ENCODE measurements around the gene MYL12A.

DNA sequence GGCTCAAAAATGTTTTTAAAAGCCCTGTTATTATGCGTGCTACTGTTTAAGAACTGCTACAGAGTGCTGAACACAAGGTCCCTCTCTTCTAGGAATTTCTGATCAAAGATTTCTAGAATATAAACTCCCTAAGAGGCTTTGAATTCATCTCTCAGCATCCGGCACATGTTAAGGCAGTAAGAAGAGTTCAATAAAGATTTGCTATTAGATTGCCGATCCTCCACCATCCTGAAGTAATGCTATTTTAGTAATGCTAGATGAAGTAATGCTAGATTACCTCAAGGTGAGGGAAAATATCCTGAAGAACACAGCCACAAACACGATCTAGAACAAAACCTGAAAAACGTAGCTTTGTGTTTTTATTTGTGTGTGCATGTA lies 13.4 kb downstream of the MYL12A start:
- TF ChIP-seq, protein P1, sequence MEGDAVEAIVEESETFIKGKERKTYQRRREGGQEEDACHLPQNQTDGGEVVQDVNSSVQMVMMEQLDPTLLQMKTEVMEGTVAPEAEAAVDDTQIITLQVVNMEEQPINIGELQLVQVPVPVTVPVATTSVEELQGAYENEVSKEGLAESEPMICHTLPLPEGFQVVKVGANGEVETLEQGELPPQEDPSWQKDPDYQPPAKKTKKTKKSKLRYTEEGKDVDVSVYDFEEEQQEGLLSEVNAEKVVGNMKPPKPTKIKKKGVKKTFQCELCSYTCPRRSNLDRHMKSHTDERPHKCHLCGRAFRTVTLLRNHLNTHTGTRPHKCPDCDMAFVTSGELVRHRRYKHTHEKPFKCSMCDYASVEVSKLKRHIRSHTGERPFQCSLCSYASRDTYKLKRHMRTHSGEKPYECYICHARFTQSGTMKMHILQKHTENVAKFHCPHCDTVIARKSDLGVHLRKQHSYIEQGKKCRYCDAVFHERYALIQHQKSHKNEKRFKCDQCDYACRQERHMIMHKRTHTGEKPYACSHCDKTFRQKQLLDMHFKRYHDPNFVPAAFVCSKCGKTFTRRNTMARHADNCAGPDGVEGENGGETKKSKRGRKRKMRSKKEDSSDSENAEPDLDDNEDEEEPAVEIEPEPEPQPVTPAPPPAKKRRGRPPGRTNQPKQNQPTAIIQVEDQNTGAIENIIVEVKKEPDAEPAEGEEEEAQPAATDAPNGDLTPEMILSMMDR (conservative IDR thresholded peaks at IDR 0.05; ENCODE audit: low read depth in 2 of 2) = no peak
- TF ChIP-seq POLR2AphosphoS5 (IDR thresholded peaks at IDR 0.05; ENCODE audit: low read depth) (no peak), JUNB (IDR thresholded peaks at IDR 0.05; ENCODE audit: unreplicated experiment) (no peak), EZH2 (IDR thresholded peaks at IDR 0.05; ENCODE audit: low read depth, unreplicated experiment) (no peak), CREB1 (CRISPR knock-in tag; IDR thresholded peaks at IDR 0.05; ENCODE audit: low read depth) (no peak)
- TF ChIP-seq, protein P2, sequence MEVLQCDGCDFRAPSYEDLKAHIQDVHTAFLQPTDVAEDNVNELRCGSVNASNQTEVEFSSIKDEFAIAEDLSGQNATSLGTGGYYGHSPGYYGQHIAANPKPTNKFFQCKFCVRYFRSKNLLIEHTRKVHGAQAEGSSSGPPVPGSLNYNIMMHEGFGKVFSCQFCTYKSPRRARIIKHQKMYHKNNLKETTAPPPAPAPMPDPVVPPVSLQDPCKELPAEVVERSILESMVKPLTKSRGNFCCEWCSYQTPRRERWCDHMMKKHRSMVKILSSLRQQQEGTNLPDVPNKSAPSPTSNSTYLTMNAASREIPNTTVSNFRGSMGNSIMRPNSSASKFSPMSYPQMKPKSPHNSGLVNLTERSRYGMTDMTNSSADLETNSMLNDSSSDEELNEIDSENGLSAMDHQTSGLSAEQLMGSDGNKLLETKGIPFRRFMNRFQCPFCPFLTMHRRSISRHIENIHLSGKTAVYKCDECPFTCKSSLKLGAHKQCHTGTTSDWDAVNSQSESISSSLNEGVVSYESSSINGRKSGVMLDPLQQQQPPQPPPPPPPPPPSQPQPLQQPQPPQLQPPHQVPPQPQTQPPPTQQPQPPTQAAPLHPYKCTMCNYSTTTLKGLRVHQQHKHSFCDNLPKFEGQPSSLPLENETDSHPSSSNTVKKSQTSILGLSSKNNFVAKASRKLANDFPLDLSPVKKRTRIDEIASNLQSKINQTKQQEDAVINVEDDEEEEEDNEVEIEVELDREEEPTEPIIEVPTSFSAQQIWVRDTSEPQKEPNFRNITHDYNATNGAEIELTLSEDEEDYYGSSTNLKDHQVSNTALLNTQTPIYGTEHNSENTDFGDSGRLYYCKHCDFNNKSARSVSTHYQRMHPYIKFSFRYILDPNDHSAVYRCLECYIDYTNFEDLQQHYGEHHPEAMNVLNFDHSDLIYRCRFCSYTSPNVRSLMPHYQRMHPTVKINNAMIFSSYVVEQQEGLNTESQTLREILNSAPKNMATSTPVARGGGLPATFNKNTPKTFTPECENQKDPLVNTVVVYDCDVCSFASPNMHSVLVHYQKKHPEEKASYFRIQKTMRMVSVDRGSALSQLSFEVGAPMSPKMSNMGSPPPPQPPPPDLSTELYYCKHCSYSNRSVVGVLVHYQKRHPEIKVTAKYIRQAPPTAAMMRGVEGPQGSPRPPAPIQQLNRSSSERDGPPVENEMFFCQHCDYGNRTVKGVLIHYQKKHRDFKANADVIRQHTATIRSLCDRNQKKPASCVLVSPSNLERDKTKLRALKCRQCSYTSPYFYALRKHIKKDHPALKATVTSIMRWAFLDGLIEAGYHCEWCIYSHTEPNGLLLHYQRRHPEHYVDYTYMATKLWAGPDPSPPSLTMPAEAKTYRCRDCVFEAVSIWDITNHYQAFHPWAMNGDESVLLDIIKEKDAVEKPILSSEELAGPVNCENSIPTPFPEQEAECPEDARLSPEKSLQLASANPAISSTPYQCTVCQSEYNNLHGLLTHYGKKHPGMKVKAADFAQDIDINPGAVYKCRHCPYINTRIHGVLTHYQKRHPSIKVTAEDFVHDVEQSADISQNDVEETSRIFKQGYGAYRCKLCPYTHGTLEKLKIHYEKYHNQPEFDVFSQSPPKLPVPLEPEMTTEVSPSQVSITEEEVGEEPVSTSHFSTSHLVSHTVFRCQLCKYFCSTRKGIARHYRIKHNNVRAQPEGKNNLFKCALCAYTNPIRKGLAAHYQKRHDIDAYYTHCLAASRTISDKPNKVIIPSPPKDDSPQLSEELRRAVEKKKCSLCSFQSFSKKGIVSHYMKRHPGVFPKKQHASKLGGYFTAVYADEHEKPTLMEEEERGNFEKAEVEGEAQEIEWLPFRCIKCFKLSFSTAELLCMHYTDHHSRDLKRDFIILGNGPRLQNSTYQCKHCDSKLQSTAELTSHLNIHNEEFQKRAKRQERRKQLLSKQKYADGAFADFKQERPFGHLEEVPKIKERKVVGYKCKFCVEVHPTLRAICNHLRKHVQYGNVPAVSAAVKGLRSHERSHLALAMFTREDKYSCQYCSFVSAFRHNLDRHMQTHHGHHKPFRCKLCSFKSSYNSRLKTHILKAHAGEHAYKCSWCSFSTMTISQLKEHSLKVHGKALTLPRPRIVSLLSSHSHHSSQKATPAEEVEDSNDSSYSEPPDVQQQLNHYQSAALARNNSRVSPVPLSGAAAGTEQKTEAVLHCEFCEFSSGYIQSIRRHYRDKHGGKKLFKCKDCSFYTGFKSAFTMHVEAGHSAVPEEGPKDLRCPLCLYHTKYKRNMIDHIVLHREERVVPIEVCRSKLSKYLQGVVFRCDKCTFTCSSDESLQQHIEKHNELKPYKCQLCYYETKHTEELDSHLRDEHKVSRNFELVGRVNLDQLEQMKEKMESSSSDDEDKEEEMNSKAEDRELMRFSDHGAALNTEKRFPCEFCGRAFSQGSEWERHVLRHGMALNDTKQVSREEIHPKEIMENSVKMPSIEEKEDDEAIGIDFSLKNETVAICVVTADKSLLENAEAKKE (CRISPR knock-in tag; IDR thresholded peaks at IDR 0.05) = no peak
- TF ChIP-seq, protein P3, sequence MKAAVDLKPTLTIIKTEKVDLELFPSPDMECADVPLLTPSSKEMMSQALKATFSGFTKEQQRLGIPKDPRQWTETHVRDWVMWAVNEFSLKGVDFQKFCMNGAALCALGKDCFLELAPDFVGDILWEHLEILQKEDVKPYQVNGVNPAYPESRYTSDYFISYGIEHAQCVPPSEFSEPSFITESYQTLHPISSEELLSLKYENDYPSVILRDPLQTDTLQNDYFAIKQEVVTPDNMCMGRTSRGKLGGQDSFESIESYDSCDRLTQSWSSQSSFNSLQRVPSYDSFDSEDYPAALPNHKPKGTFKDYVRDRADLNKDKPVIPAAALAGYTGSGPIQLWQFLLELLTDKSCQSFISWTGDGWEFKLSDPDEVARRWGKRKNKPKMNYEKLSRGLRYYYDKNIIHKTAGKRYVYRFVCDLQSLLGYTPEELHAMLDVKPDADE (IDR thresholded peaks at IDR 0.05) = no peak
- TF ChIP-seq, protein P4, sequence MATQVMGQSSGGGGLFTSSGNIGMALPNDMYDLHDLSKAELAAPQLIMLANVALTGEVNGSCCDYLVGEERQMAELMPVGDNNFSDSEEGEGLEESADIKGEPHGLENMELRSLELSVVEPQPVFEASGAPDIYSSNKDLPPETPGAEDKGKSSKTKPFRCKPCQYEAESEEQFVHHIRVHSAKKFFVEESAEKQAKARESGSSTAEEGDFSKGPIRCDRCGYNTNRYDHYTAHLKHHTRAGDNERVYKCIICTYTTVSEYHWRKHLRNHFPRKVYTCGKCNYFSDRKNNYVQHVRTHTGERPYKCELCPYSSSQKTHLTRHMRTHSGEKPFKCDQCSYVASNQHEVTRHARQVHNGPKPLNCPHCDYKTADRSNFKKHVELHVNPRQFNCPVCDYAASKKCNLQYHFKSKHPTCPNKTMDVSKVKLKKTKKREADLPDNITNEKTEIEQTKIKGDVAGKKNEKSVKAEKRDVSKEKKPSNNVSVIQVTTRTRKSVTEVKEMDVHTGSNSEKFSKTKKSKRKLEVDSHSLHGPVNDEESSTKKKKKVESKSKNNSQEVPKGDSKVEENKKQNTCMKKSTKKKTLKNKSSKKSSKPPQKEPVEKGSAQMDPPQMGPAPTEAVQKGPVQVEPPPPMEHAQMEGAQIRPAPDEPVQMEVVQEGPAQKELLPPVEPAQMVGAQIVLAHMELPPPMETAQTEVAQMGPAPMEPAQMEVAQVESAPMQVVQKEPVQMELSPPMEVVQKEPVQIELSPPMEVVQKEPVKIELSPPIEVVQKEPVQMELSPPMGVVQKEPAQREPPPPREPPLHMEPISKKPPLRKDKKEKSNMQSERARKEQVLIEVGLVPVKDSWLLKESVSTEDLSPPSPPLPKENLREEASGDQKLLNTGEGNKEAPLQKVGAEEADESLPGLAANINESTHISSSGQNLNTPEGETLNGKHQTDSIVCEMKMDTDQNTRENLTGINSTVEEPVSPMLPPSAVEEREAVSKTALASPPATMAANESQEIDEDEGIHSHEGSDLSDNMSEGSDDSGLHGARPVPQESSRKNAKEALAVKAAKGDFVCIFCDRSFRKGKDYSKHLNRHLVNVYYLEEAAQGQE (IDR thresholded peaks at IDR 0.05; ENCODE audit: unreplicated experiment) = no peak
